ENCODE results near the gene GUCA1C. TPM values are rescaled to one million over a fixed set of nuclear protein-coding genes. Genes with fewer than 3 reads are reported as not detected.

The GUCA1C gene
- total RNA-seq, 1 donor from 2014 or later: not detected

DNA sequence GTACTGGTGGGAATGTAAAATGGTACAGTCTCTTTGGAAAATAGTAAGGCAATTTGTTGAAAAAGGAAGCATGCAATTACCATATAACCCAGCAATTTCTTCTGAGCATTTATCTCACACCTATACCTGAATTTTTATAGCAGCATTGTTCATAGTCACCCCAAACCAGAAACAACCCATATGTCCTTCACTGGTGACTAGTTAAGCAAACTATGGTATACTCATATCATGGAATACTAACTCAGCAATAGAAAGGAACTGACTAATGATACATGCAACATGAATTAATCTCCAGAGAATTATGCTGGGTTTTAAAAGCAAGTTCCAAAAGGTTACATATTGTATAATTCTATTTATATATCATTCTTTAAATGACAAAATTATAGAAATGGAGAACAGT, 70.9 kb downstream of the GUCA1C start:
- Mint-ChIP-seq H3K4me3 (ENCODE audit: unreplicated experiment) (no peak overlapping the region), H3K9me3 (ENCODE audit: unreplicated experiment) (no peaks in the 10 kb centered on the region), H3K36me3 (ENCODE audit: unreplicated experiment) (no peaks in the 10 kb centered on the region), H3K27ac (ENCODE audit: unreplicated experiment) (no peak overlapping the region), H3K4me1 (ENCODE audit: unreplicated experiment) (no peaks in the 10 kb centered on the region), H3K27me3 (ENCODE audit: unreplicated experiment) (no peaks in the 10 kb centered on the region)
- DNase-seq (ENCODE audit: extremely low spot score, unreplicated experiment): no peak
- TF ChIP-seq, protein P1, sequence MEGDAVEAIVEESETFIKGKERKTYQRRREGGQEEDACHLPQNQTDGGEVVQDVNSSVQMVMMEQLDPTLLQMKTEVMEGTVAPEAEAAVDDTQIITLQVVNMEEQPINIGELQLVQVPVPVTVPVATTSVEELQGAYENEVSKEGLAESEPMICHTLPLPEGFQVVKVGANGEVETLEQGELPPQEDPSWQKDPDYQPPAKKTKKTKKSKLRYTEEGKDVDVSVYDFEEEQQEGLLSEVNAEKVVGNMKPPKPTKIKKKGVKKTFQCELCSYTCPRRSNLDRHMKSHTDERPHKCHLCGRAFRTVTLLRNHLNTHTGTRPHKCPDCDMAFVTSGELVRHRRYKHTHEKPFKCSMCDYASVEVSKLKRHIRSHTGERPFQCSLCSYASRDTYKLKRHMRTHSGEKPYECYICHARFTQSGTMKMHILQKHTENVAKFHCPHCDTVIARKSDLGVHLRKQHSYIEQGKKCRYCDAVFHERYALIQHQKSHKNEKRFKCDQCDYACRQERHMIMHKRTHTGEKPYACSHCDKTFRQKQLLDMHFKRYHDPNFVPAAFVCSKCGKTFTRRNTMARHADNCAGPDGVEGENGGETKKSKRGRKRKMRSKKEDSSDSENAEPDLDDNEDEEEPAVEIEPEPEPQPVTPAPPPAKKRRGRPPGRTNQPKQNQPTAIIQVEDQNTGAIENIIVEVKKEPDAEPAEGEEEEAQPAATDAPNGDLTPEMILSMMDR (IDR thresholded peaks at IDR 0.05): no peak

DNA sequence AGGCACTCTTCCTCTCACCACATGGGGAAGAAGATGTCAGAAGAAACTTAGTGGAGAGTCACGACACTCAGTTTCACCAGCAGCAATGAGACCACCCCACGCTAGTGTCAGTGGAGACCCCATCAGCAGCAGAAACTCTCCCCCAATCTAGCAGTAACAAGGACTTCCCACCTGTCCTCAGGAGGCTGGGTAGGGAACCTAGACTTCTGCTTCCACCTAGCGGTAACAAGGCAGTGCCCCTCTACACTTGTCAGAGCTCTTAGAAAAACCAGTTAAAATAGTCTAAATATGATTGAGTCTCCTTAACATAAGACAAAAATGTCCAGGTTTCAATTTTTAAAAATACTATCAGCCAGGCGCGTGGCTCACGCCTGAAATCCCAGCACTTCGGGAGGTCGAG, 73.8 kb downstream of the GUCA1C start:
- no peak overlapping the region for H3K27ac Mint-ChIP-seq (ENCODE audit: unreplicated experiment)
- H3K36me3 Mint-ChIP-seq (ENCODE audit: unreplicated experiment): no peaks in the 10 kb centered on the region
- no peaks in the 10 kb centered on the region for H3K9me3 Mint-ChIP-seq (ENCODE audit: unreplicated experiment)
- no peak for DNase-seq (ENCODE audit: extremely low spot score, unreplicated experiment)
- TF ChIP-seq, protein P1 (IDR thresholded peaks at IDR 0.05): no peak
- no peaks in the 10 kb centered on the region for H3K4me1 Mint-ChIP-seq (ENCODE audit: unreplicated experiment)
- no peaks in the 10 kb centered on the region for H3K27me3 Mint-ChIP-seq (ENCODE audit: unreplicated experiment)
- H3K4me3 Mint-ChIP-seq (ENCODE audit: unreplicated experiment): no peak overlapping the region

DNA sequence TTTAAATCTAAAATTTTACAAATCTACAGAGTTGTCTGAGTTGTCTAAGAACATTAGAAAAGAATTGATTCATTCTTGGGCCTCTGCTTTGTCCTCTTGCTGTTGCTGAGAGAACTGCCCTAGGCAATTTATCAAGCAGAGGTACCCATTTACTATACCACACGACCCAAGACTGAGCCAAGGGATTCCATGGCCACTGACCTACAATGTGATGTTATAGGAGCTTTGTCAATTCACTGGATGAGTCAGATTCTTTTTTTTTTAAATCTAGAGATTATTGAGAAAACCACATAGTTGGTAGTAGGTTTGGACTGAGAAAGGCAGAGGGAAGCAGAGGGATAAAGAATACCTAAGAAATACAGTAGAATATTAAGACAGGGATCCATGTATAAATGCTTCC, 75.8 kb downstream of the GUCA1C start:
- H3K4me3 Mint-ChIP-seq (ENCODE audit: unreplicated experiment): no peak overlapping the region
- H3K9me3 Mint-ChIP-seq (ENCODE audit: unreplicated experiment): no peaks in the 10 kb centered on the region
- H3K36me3 Mint-ChIP-seq (ENCODE audit: unreplicated experiment): no peaks in the 10 kb centered on the region
- no peaks in the 10 kb centered on the region for H3K4me1 Mint-ChIP-seq (ENCODE audit: unreplicated experiment)
- H3K27ac Mint-ChIP-seq (ENCODE audit: unreplicated experiment): no peak overlapping the region
- H3K27me3 Mint-ChIP-seq (ENCODE audit: unreplicated experiment): no peaks in the 10 kb centered on the region
- DNase-seq (ENCODE audit: extremely low spot score, unreplicated experiment): no peak
- TF ChIP-seq, protein P1 (IDR thresholded peaks at IDR 0.05): no peak

DNA sequence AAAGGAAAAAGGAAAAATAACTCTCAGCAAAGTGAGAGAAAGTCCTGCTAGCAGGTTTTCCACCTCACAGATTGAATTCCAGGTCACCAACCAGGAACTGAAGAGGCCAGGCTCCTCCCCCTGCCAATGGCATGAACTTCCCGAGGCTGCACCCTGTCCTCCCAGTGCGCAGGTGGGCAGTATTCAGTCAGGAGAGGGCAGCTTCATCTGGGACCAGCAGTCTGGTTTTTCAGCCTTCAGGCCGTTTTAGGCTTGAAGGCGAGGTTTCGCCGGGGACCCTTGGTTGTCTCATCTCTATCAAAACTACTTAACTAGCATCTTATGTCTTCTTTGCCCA, 89.9 kb downstream of the GUCA1C start:
- no peak overlapping the region for H3K4me3 Mint-ChIP-seq (ENCODE audit: unreplicated experiment)
- no peak for DNase-seq (ENCODE audit: extremely low spot score, unreplicated experiment)
- no peaks in the 10 kb centered on the region for H3K4me1 Mint-ChIP-seq (ENCODE audit: unreplicated experiment)
- H3K27me3 Mint-ChIP-seq (ENCODE audit: unreplicated experiment): no peaks in the 10 kb centered on the region
- no peaks in the 10 kb centered on the region for H3K9me3 Mint-ChIP-seq (ENCODE audit: unreplicated experiment)
- no peak overlapping the region for H3K27ac Mint-ChIP-seq (ENCODE audit: unreplicated experiment)
- H3K36me3 Mint-ChIP-seq (ENCODE audit: unreplicated experiment): no peaks in the 10 kb centered on the region
- TF ChIP-seq, protein P1 (IDR thresholded peaks at IDR 0.05): no peak

DNA sequence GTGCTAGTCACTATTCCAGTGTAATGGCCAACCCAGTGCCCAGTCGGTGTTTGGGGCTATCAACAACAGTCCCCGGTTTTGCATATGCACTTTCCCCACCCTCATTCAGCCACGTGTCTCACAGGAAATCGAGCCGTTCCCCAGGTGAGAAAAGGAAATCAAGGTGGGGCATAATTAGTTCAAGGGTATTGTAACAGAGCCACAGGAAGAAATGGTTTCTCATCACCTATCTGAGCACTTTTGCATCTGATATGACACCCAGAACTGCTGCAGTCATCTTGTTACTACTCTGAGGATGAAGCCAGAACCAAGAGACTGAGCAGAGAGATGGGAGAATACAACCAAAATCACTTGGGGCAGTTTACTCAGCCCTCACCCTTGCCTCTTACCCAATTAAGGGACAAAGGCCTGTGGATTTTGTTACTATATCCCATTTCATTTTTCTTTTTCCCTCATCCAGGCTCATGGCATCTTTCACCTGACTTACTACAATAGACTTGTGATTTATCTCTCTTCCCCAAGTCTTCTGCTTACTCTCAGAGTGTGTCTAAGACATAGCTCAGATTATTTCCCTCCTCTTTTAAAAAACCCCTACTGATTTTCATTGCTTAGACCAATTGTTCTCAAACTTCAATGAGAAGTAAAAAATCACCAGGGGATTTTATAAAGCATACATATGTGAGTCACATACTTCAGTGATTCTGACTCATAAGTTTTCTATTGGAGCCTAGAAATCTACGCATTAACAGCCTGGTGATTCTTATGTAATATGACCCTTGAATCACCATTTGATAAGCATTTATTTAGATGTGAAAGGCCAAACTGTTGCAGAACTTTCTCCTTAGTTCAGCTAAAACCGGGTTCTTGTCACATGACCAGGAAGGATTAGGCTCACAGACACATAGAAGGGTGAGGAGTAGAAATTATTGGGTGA, 90.5 kb downstream of the GUCA1C start:
- no peaks in the 10 kb centered on the region for H3K4me1 Mint-ChIP-seq (ENCODE audit: unreplicated experiment)

More for the DNA sequence above, 90.5 kb downstream of the GUCA1C start:
- peaks cover 3% of the 10 kb centered on the region for H3K27me3 Mint-ChIP-seq (ENCODE audit: unreplicated experiment)
- no peak overlapping the region for H3K4me3 Mint-ChIP-seq (ENCODE audit: unreplicated experiment)
- no peaks in the 10 kb centered on the region for H3K9me3 Mint-ChIP-seq (ENCODE audit: unreplicated experiment)
- TF ChIP-seq, protein P1 (IDR thresholded peaks at IDR 0.05): no peak
- no peak for DNase-seq (ENCODE audit: extremely low spot score, unreplicated experiment)
- no peak overlapping the region for H3K27ac Mint-ChIP-seq (ENCODE audit: unreplicated experiment)
- no peaks in the 10 kb centered on the region for H3K36me3 Mint-ChIP-seq (ENCODE audit: unreplicated experiment)

Data from osteocyte (in vitro differentiated cells).